Measurements from ENCODE around the gene RIN3. TPM values are rescaled to one million over a fixed set of nuclear protein-coding genes. Genes with fewer than 3 reads are reported as not detected.

Gene RIN3
- total RNA-seq, 2 donors from 2014 or later, result 8.8 to 41.6 TPM

DNA sequence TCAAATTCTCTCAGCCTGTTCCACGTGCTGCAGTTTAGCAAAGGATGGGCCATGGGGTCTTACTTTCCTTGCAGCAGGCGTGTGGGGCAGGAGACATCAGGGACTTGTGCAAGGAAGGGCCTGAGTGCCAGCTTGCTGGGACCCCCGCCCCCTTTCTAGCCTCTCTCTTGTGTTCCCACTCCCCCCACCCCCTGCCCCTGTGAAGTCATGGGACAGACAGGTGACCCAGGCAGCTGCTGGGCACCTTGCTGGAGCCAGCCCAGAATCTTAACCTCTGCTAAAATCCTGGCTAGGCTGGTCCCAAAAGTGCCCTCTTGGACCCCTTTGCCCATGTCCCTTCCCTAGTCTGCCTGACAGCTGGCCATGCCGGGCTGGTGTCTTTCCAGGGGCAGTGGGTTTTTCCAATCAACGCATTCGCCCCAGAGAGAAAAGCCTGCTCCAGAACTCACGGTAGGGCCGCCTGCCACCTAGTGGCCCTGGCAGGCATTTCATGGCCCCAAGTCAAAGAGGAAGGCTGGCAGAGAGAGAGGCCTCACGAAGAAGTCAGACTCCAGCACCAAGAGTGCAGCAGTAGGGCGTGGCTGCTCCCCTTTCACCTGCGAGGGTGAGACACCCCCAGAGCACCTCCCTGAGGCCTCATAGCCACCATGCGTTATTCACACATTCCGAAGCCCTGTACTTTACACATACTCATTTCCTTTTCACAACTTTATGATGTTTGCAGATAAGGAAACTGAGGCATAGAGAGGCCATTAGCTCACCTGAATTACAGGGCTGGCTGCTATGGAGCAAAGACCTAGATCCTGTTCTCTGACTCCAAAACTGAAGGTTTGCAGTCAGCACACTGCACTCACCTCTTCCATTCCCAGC is 167.4 kb downstream of the RIN3 start:
- peak; percentile 68 for DNase-seq (ENCODE audit: low spot score)
- H3K4me3 ChIP-seq, result no peak overlapping the region
- H3K9me3 ChIP-seq, result no peaks in the 10 kb centered on the region
- intact Hi-C loops (cut with DNase I), result loop anchor here (5.0 to 10.0 kb wide), 3 partner anchors 79 to 556 kb away; partner anchors contain the start of genes CPSF2, NDUFB1 and RIN3
- TF ChIP-seq, protein P1, sequence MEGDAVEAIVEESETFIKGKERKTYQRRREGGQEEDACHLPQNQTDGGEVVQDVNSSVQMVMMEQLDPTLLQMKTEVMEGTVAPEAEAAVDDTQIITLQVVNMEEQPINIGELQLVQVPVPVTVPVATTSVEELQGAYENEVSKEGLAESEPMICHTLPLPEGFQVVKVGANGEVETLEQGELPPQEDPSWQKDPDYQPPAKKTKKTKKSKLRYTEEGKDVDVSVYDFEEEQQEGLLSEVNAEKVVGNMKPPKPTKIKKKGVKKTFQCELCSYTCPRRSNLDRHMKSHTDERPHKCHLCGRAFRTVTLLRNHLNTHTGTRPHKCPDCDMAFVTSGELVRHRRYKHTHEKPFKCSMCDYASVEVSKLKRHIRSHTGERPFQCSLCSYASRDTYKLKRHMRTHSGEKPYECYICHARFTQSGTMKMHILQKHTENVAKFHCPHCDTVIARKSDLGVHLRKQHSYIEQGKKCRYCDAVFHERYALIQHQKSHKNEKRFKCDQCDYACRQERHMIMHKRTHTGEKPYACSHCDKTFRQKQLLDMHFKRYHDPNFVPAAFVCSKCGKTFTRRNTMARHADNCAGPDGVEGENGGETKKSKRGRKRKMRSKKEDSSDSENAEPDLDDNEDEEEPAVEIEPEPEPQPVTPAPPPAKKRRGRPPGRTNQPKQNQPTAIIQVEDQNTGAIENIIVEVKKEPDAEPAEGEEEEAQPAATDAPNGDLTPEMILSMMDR (IDR thresholded peaks at IDR 0.05), result peak; percentile 59 to 91 (median 83)
- TF ChIP-seq POLR2A (IDR thresholded peaks at IDR 0.05), result no peak
- TF ChIP-seq POLR2AphosphoS5 (IDR thresholded peaks at IDR 0.05), result peak; percentile 34
- H3K27ac ChIP-seq, result no peak overlapping the region
- no peaks in the 10 kb centered on the region for H3K36me3 ChIP-seq
- H3K27me3 ChIP-seq (replicated peaks; ENCODE audit: insufficient read depth), result no peaks in the 10 kb centered on the region
- WGBS, result 36% methylated on average over 13 of the region's 13 CpGs
- no peaks in the 10 kb centered on the region for H3K4me1 ChIP-seq (replicated peaks)

DNA sequence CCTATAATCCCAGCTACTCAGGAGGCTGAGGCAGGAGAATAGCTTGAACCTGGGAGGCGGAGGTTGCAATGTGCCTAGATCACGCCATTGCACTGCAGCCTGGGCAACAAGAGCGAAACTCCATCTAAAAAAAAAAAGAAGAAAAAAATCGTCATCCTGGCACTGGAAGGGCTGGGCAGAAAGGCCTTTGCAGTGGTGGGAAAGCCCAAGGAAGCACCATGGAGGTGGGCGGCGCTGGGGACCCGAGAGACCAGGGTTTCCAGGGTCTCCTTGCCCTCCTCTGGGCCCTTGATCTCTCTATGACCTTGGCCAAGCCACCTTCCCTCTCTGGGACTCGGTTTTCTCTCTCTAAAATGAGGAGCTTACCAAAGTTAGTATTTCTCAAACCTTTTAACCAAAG is 169.5 kb downstream of the RIN3 start:
- 95% methylated on average over 8 of the region's 8 CpGs for WGBS
- Histone ChIP-seq H3K9me3 (no peaks in the 10 kb centered on the region), H3K36me3 (no peaks in the 10 kb centered on the region), H3K27me3 (replicated peaks; ENCODE audit: insufficient read depth) (no peaks in the 10 kb centered on the region), H3K27ac (no peak overlapping the region), H3K4me3 (no peak overlapping the region), H3K4me1 (replicated peaks) (peaks cover 2% of the 10 kb centered on the region)
- DNase-seq (ENCODE audit: low spot score), result no peak
- intact Hi-C loops (cut with DNase I), result loop anchor here (5.0 to 10.0 kb wide), 3 partner anchors 81 to 558 kb away; partner anchors contain the start of genes CPSF2, NDUFB1 and RIN3
- TF ChIP-seq, protein P1 (IDR thresholded peaks at IDR 0.05), result no peak
- no peak for TF ChIP-seq POLR2A (IDR thresholded peaks at IDR 0.05)
- no peak for TF ChIP-seq POLR2AphosphoS5 (IDR thresholded peaks at IDR 0.05)

DNA sequence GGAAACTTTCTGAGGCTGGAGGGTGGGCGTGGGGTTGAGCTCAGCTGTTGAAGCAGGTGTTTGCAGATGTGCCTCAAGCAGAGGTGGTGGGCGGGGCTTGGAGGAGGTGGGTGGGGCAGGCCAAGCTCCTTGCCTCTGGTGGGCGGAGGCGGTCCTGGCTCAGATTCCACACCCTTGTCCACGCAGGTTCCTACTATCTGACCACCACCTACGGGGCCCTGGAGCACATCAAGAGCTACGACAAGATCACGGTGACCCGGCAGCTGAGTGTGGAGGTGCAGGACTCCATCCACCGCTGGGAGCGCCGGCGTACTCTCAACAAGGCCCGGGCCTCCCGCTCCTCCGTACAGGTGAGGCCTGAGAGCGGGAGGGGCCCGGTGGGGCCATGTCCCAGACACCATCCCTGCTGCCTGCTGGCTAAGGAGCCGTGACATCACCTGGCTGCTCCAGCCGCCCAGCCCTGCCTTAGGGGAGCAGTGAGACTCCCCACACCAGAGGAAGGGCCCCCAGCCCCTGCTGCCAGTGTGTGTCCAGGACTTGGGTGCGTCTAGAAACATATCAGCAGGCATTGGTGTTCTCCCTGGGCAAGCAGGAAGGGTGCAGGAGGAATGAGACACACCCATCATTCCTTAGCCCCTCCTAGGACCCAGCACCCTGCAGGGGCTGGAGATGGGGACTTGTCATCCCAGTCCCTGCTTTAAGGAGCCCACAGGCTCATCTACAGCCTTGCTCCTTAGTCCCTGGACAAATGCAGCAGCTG is 171.4 kb downstream of the RIN3 start:
- peaks cover 2% of the 10 kb centered on the region for H3K4me1 ChIP-seq (replicated peaks)

DNA sequence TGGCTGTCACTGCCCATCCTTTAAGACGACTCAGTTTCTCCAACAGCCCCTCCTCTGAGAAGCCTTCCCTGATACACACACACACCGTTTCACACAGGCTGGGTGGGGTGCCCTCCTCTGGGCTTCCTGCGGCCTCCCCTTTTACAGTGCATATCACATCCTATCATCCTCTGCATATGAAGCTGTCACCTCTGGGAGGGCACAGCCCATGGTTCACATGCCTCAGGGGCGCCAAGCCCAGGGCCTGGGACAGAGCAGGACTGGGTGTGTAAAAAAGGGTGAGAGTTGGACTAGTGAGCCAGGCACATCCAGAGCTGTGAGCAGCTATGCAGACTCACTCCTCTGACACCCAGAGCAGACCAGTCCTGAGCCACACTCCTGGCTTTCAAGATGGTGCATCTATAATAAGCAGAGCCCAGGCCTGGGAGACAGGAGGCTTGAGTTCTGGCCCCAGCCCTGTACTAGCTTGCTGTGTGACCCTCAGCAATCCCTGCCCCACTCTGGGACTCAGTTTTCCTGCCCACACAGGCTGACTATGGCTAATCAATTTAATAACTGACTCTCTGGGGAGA is 172.3 kb downstream of the RIN3 start:
- intact Hi-C loops (cut with DNase I), result loop anchor here (2.0 to 10.0 kb wide), 3 partner anchors 99 to 561 kb away; partner anchors contain the start of genes CPSF2, NDUFB1 and RIN3
- H3K27ac ChIP-seq, result no peak overlapping the region
- WGBS, result 96% methylated on average over 4 of the region's 4 CpGs
- H3K27me3 ChIP-seq (replicated peaks; ENCODE audit: insufficient read depth), result no peaks in the 10 kb centered on the region
- H3K36me3 ChIP-seq, result no peaks in the 10 kb centered on the region
- no peak overlapping the region for H3K4me3 ChIP-seq
- peaks cover 2% of the 10 kb centered on the region for H3K4me1 ChIP-seq (replicated peaks)
- TF ChIP-seq, protein P1 (IDR thresholded peaks at IDR 0.05), result no peak
- TF ChIP-seq POLR2AphosphoS5 (IDR thresholded peaks at IDR 0.05) (no peak), POLR2A (IDR thresholded peaks at IDR 0.05) (no peak)
- H3K9me3 ChIP-seq, result no peaks in the 10 kb centered on the region
- no peak for DNase-seq (ENCODE audit: low spot score)

More for the DNA sequence above, 171.4 kb downstream of the RIN3 start:
- no peak overlapping the region for H3K4me3 ChIP-seq
- H3K9me3 ChIP-seq, result no peaks in the 10 kb centered on the region
- 83% methylated on average over 12 of the region's 21 CpGs for WGBS
- no peak for DNase-seq (ENCODE audit: low spot score)
- H3K36me3 ChIP-seq, result no peaks in the 10 kb centered on the region
- no peaks in the 10 kb centered on the region for H3K27me3 ChIP-seq (replicated peaks; ENCODE audit: insufficient read depth)
- no peak overlapping the region for H3K27ac ChIP-seq
- TF ChIP-seq, protein P1 (IDR thresholded peaks at IDR 0.05), result no peak
- TF ChIP-seq POLR2A (IDR thresholded peaks at IDR 0.05), result no peak
- TF ChIP-seq POLR2AphosphoS5 (IDR thresholded peaks at IDR 0.05), result no peak
- intact Hi-C loops (cut with DNase I), result loop anchor here (5.0 to 10.0 kb wide), 3 partner anchors 83 to 560 kb away; partner anchors contain the start of genes CPSF2, NDUFB1 and RIN3

All from prostate gland (tissue), 2 donors.